HEK293 (cell line): ENCODE data around the gene MICU1.

Experiments used
- IKZF3 ChIP-seq: fragments of 450-650 bp; IDR thresholded peaks from 2 replicates; pipeline ENCODE4 v1.5.0; 2018; ENCODE audit warnings: missing biosample characterization, mild to moderate bottlenecking, missing genetic modification characterization, moderate library complexity
- OSR2 ChIP-seq: fragments of 450-650 bp; formaldehyde crosslinking; IDR thresholded peaks from 2 replicates; pipeline ENCODE4 v1.5.1; 2016; ENCODE audit warnings: missing biosample characterization, missing genetic modification characterization
- REPIN1 ChIP-seq: fragments of 450-650 bp; formaldehyde crosslinking; IDR thresholded peaks from 2 replicates; pipeline ENCODE4 v1.5.1; 2017; ENCODE audit warnings: missing biosample characterization, missing genetic modification characterization, low read depth
- SP3 ChIP-seq: fragments of 450-650 bp; formaldehyde crosslinking; IDR thresholded peaks from 2 replicates; pipeline ENCODE4 v1.5.1; 2016; ENCODE audit warnings: missing biosample characterization, missing genetic modification characterization
- TCF7L2 ChIP-seq: IDR thresholded peaks from 2 replicates; pipeline ENCODE4 v1.6.1; 2011; ENCODE audit warnings: low read depth, mild to moderate bottlenecking, inconsistent platforms, low read length, moderate library complexity, borderline replicate concordance
- ZBTB17 ChIP-seq: fragments of 450-650 bp; formaldehyde crosslinking; IDR thresholded peaks from 2 replicates; pipeline ENCODE4 v1.5.1; 2016; ENCODE audit warnings: missing biosample characterization, missing genetic modification characterization
- ZBTB8A ChIP-seq: fragments of 450-650 bp; formaldehyde crosslinking; IDR thresholded peaks from 2 replicates; pipeline ENCODE4 v1.5.1; 2016; ENCODE audit warnings: missing biosample characterization, missing genetic modification characterization
- ZFHX2 ChIP-seq: fragments of 450-650 bp; formaldehyde crosslinking; conservative IDR thresholded peaks from 2 replicates; pipeline ENCODE4 v1.5.1; 2016; ENCODE audit warnings: missing biosample characterization, missing genetic modification characterization
- ZIC2 ChIP-seq: fragments of 450-650 bp; formaldehyde crosslinking; IDR thresholded peaks from 2 replicates; pipeline ENCODE4 v1.5.1; 2016; ENCODE audit warnings: missing biosample characterization, missing genetic modification characterization
- ZNF121 ChIP-seq: fragments of 450-650 bp; formaldehyde crosslinking; IDR thresholded peaks from 2 replicates; pipeline ENCODE4 v1.5.1; 2016; ENCODE audit warnings: missing biosample characterization, missing genetic modification characterization
- ZNF138 ChIP-seq: fragments of 450-650 bp; formaldehyde crosslinking; IDR thresholded peaks from 2 replicates; pipeline ENCODE4 v1.5.1; 2016; ENCODE audit warnings: missing biosample characterization, missing genetic modification characterization, borderline replicate concordance
- ZNF211 ChIP-seq: fragments of 450-650 bp; formaldehyde crosslinking; IDR thresholded peaks from 2 replicates; pipeline ENCODE4 v1.5.1; 2016; ENCODE audit warnings: low read depth, missing biosample characterization, missing genetic modification characterization
- ZNF24 ChIP-seq: fragments of 450-650 bp; formaldehyde crosslinking; IDR thresholded peaks from 2 replicates; pipeline ENCODE4 v1.5.1; 2016; ENCODE audit warnings: missing biosample characterization, missing genetic modification characterization
- ZNF324 ChIP-seq: fragments of 450-650 bp; formaldehyde crosslinking; IDR thresholded peaks from 2 replicates; pipeline ENCODE4 v1.5.1; 2016; ENCODE audit warnings: missing biosample characterization, missing genetic modification characterization
- ZNF335 ChIP-seq: fragments of 450-650 bp; formaldehyde crosslinking; conservative IDR thresholded peaks from 2 replicates; pipeline ENCODE4 v1.5.1; 2016; ENCODE audit warnings: missing biosample characterization, missing genetic modification characterization
- ZNF394 ChIP-seq: fragments of 450-650 bp; formaldehyde crosslinking; IDR thresholded peaks from 2 replicates; pipeline ENCODE4 v1.5.1; 2016; ENCODE audit warnings: missing biosample characterization, missing genetic modification characterization, mild to moderate bottlenecking, moderate library complexity, borderline replicate concordance
- ZNF404 ChIP-seq: fragments of 450-650 bp; formaldehyde crosslinking; IDR thresholded peaks from 2 replicates; pipeline ENCODE4 v1.5.1; 2017; ENCODE audit warnings: missing biosample characterization, missing genetic modification characterization
- ZNF623 ChIP-seq: fragments of 450-650 bp; formaldehyde crosslinking; IDR thresholded peaks from 2 replicates; pipeline ENCODE4 v1.5.1; 2016; ENCODE audit warnings: missing biosample characterization, missing genetic modification characterization
- ZNF677 ChIP-seq: fragments of 450-650 bp; IDR thresholded peaks from 2 replicates; pipeline ENCODE4 v1.5.0; 2018; ENCODE audit warnings: missing biosample characterization, mild to moderate bottlenecking, missing genetic modification characterization, moderate library complexity
- ZNF768 ChIP-seq: fragments of 450-650 bp; formaldehyde crosslinking; IDR thresholded peaks from 2 replicates; pipeline ENCODE4 v1.5.1; 2018; ENCODE audit warnings: missing biosample characterization, mild to moderate bottlenecking, missing genetic modification characterization
- ZNF785 ChIP-seq: fragments of 450-650 bp; formaldehyde crosslinking; IDR thresholded peaks from 2 replicates; pipeline ENCODE4 v1.5.1; 2016; ENCODE audit warnings: missing biosample characterization, missing genetic modification characterization
- TF ChIP-seq, protein P1 (sequence below): fragments of 450-650 bp; formaldehyde crosslinking; IDR thresholded peaks from 2 replicates; pipeline ENCODE4 v1.5.1; 2017; ENCODE audit warnings: missing biosample characterization, missing genetic modification characterization
- TF ChIP-seq, protein P2 (sequence below): fragments of 450-650 bp; formaldehyde crosslinking; IDR thresholded peaks from 2 replicates; pipeline ENCODE4 v1.5.1; 2016; ENCODE audit warnings: missing biosample characterization, missing genetic modification characterization
- TF ChIP-seq, protein P3 (sequence below): fragments of 450-650 bp; formaldehyde crosslinking; IDR thresholded peaks from 2 replicates; pipeline ENCODE4 v1.5.1; 2016; ENCODE audit warnings: missing biosample characterization, missing genetic modification characterization
- TF ChIP-seq, protein P4 (sequence below): fragments of 450-650 bp; formaldehyde crosslinking; IDR thresholded peaks from 2 replicates; pipeline ENCODE4 v1.5.1; 2016; ENCODE audit warnings: missing biosample characterization, missing genetic modification characterization, low read depth
- TF ChIP-seq, protein P5 (sequence below): sonication (generic); formaldehyde crosslinking; IDR thresholded peaks from 2 replicates; pipeline ENCODE4 v1.8.1; 2022; ENCODE audit warnings: mild to moderate bottlenecking, moderate library complexity, missing genetic modification reagents
- TF ChIP-seq, protein P6 (sequence below): fragments of 450-650 bp; formaldehyde crosslinking; IDR thresholded peaks from 2 replicates; pipeline ENCODE4 v1.5.1; 2017; ENCODE audit warnings: missing biosample characterization, missing genetic modification characterization

Gene MICU1

DNA sequence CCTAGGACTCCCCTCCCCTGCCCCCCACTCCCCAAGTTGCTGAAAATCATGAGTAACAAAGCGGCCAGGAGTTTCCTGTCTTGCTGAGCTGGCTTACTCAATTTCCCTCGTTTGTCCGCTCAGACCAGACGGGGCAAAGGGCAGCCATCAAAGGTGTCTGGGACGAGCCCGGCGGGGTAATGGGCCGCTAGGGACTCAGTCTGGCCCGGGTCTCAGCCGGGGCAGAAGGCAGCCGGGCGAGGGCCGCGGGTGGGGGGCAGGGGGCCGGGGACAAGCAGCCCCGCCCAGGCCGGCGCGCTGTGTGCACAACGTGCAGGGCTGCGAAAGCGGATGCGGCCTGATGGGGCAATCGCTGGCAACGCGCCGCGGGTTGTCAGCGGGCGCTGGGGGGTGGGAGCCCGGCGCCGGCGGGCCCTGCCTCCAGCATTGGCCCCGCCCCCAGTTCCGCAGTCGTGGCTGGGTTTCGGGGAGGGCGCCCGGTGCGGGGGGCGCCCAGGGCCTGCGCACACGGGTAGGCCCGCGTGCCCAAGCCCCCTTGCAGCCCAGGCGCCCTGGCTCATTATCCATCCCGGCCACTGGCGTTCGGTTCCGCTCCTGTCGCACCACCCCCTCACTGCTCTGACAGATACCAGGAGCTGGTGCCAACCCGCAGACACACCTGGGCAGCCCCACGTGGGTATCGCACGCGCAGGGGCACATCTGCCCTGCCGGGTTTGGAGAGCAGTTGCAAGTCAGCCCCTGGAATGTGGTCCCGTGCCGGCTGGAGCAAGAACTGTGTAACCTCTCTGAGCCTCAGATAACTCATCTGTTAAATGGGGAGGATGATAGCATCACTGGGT is 306.2 kb downstream of the MICU1 start (continued):
- TF ChIP-seq, protein P1, sequence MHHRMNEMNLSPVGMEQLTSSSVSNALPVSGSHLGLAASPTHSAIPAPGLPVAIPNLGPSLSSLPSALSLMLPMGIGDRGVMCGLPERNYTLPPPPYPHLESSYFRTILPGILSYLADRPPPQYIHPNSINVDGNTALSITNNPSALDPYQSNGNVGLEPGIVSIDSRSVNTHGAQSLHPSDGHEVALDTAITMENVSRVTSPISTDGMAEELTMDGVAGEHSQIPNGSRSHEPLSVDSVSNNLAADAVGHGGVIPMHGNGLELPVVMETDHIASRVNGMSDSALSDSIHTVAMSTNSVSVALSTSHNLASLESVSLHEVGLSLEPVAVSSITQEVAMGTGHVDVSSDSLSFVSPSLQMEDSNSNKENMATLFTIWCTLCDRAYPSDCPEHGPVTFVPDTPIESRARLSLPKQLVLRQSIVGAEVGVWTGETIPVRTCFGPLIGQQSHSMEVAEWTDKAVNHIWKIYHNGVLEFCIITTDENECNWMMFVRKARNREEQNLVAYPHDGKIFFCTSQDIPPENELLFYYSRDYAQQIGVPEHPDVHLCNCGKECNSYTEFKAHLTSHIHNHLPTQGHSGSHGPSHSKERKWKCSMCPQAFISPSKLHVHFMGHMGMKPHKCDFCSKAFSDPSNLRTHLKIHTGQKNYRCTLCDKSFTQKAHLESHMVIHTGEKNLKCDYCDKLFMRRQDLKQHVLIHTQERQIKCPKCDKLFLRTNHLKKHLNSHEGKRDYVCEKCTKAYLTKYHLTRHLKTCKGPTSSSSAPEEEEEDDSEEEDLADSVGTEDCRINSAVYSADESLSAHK (tag by site-specific recombination): peak; percentile 8; the same call in 1 of the 2 replicates
- 0 out of 2 replicates have a peak, but pooled peaks have one; percentile 34 for TF ChIP-seq ZNF785
- TF ChIP-seq TCF7L2: peak; percentile 11; the same call in 1 of the 2 replicates
- no peak for TF ChIP-seq ZNF394 (tag by site-specific recombination)
- no peak for TF ChIP-seq ZNF211 (tag by site-specific recombination)
- TF ChIP-seq, protein P2, sequence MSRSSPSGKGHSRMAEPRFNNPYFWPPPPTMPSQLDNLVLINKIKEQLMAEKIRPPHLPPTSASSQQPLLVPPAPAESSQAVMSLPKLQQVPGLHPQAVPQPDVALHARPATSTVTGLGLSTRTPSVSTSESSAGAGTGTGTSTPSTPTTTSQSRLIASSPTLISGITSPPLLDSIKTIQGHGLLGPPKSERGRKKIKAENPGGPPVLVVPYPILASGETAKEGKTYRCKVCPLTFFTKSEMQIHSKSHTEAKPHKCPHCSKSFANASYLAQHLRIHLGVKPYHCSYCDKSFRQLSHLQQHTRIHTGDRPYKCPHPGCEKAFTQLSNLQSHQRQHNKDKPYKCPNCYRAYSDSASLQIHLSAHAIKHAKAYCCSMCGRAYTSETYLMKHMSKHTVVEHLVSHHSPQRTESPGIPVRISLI (tag by site-specific recombination): no peak
- TF ChIP-seq, protein P3, sequence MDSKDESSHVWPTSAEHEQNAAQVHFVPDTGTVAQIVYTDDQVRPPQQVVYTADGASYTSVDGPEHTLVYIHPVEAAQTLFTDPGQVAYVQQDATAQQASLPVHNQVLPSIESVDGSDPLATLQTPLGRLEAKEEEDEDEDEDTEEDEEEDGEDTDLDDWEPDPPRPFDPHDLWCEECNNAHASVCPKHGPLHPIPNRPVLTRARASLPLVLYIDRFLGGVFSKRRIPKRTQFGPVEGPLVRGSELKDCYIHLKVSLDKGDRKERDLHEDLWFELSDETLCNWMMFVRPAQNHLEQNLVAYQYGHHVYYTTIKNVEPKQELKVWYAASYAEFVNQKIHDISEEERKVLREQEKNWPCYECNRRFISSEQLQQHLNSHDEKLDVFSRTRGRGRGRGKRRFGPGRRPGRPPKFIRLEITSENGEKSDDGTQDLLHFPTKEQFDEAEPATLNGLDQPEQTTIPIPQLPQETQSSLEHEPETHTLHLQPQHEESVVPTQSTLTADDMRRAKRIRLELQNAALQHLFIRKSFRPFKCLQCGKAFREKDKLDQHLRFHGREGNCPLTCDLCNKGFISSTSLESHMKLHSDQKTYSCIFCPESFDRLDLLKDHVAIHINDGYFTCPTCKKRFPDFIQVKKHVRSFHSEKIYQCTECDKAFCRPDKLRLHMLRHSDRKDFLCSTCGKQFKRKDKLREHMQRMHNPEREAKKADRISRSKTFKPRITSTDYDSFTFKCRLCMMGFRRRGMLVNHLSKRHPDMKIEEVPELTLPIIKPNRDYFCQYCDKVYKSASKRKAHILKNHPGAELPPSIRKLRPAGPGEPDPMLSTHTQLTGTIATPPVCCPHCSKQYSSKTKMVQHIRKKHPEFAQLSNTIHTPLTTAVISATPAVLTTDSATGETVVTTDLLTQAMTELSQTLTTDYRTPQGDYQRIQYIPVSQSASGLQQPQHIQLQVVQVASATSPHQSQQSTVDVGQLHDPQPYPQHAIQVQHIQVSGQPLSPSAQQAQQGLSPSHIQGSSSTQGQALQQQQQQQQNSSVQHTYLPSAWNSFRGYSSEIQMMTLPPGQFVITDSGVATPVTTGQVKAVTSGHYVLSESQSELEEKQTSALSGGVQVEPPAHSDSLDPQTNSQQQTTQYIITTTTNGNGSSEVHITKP (tag by site-specific recombination): peak; percentile 45
- TF ChIP-seq, protein P4, sequence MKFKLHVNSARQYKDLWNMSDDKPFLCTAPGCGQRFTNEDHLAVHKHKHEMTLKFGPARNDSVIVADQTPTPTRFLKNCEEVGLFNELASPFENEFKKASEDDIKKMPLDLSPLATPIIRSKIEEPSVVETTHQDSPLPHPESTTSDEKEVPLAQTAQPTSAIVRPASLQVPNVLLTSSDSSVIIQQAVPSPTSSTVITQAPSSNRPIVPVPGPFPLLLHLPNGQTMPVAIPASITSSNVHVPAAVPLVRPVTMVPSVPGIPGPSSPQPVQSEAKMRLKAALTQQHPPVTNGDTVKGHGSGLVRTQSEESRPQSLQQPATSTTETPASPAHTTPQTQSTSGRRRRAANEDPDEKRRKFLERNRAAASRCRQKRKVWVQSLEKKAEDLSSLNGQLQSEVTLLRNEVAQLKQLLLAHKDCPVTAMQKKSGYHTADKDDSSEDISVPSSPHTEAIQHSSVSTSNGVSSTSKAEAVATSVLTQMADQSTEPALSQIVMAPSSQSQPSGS (tag by site-specific recombination): 0 out of 2 replicates have a peak, but pooled peaks have one; percentile 15
- TF ChIP-seq ZNF335 (tag by site-specific recombination): peak; percentile 30
- TF ChIP-seq ZBTB17 (tag by site-specific recombination): no peak
- TF ChIP-seq ZFHX2 (tag by site-specific recombination): peak; percentile 49
- peak; percentile 60; the same call in 1 of the 2 replicates for TF ChIP-seq ZNF768 (tag by site-specific recombination)
- no peak; the same call in 1 of the 2 replicates for TF ChIP-seq ZNF24 (tag by site-specific recombination)
- TF ChIP-seq ZNF404 (tag by site-specific recombination): no peak
- TF ChIP-seq ZBTB8A: peak; percentile 88
- TF ChIP-seq ZNF623 (tag by site-specific recombination): no peak
- TF ChIP-seq ZIC2 (tag by site-specific recombination): peak; percentile 58; the same call in 1 of the 2 replicates
- TF ChIP-seq, protein P5, sequence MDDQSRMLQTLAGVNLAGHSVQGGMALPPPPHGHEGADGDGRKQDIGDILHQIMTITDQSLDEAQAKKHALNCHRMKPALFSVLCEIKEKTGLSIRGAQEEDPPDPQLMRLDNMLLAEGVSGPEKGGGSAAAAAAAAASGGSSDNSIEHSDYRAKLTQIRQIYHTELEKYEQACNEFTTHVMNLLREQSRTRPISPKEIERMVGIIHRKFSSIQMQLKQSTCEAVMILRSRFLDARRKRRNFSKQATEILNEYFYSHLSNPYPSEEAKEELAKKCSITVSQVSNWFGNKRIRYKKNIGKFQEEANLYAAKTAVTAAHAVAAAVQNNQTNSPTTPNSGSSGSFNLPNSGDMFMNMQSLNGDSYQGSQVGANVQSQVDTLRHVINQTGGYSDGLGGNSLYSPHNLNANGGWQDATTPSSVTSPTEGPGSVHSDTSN (CRISPR knock-in tag): no peak
- TF ChIP-seq ZNF121: peak; percentile 8; the same call in 1 of the 2 replicates
- TF ChIP-seq ZNF677 (tag by site-specific recombination): no peak
- TF ChIP-seq, protein P6, sequence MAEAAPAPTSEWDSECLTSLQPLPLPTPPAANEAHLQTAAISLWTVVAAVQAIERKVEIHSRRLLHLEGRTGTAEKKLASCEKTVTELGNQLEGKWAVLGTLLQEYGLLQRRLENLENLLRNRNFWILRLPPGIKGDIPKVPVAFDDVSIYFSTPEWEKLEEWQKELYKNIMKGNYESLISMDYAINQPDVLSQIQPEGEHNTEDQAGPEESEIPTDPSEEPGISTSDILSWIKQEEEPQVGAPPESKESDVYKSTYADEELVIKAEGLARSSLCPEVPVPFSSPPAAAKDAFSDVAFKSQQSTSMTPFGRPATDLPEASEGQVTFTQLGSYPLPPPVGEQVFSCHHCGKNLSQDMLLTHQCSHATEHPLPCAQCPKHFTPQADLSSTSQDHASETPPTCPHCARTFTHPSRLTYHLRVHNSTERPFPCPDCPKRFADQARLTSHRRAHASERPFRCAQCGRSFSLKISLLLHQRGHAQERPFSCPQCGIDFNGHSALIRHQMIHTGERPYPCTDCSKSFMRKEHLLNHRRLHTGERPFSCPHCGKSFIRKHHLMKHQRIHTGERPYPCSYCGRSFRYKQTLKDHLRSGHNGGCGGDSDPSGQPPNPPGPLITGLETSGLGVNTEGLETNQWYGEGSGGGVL: peak; percentile 27; the same call in 1 of the 2 replicates
- TF ChIP-seq SP3 (tag by site-specific recombination): no peak; the same call in 1 of the 2 replicates
- TF ChIP-seq REPIN1: 0 out of 2 replicates have a peak, but pooled peaks have one; percentile 56
- TF ChIP-seq IKZF3 (tag by site-specific recombination): 0 out of 2 replicates have a peak, but pooled peaks have one; percentile 17
- peak; percentile 88; the same call in 1 of the 2 replicates for TF ChIP-seq ZNF324 (tag by site-specific recombination)
- TF ChIP-seq OSR2 (tag by site-specific recombination): peak; percentile 44; the same call in 1 of the 2 replicates
- no peak for TF ChIP-seq ZNF138 (tag by site-specific recombination)
